Measurements from ENCODE around the gene LTB4R2. TPM values are rescaled to one million over a fixed set of nuclear protein-coding genes. Genes with fewer than 3 reads are reported as not detected.
"Not testable (repeated sequence)": the region's sequence is repeated elsewhere in the genome, so short reads cannot be mapped to it uniquely, and the experiment has no call there.

Gene LTB4R2
- total RNA-seq, 4 donors from 2014 or later = 2.4 to 5.0 (median 3.4) TPM

DNA sequence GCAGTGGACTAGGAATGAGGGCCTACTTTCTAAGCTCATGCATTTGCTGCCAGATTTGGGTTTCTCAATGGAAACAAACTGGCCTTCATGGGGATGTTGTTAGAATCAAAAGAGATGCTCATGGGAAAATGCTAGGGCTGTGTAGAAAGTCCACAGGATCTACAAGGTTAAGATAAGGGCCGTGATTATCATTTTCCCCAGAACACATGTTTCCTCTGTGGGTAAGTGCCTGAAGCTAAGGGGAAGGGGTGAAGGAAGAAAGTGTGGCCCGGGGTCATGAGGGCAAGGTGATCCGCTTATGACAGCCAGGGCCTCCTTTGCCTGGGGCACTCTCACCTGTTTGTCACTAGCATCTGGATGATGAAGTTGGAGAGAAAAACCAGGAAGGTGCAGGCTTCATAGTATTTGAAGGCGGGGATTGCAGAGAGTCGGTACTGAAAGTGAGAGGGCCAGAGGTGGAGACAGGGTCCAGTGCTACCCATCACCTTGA, 15.1 kb downstream of the LTB4R2 start:
- no peak overlapping the region for H3K4me3 ChIP-seq
- peaks cover 0 to 8% (median 0%) of the 10 kb centered on the region in 3 donors for H3K4me1 ChIP-seq
- peaks cover 16% of the 10 kb centered on the region for H3K27me3 ChIP-seq
- H3K9me3 ChIP-seq = no peaks in the 10 kb centered on the region
- WGBS, 2 donors (ENCODE audit: low coverage in 1 of 2) = 81 to 91% methylated on average over 2 to 5 of the region's 5 CpGs
- TF ChIP-seq POLR2AphosphoS5 (IDR thresholded peaks at IDR 0.05) (no peak), EP300 (IDR thresholded peaks at IDR 0.05) (no peak), POLR2A (IDR thresholded peaks at IDR 0.05) (no peak)
- TF ChIP-seq, protein P1, sequence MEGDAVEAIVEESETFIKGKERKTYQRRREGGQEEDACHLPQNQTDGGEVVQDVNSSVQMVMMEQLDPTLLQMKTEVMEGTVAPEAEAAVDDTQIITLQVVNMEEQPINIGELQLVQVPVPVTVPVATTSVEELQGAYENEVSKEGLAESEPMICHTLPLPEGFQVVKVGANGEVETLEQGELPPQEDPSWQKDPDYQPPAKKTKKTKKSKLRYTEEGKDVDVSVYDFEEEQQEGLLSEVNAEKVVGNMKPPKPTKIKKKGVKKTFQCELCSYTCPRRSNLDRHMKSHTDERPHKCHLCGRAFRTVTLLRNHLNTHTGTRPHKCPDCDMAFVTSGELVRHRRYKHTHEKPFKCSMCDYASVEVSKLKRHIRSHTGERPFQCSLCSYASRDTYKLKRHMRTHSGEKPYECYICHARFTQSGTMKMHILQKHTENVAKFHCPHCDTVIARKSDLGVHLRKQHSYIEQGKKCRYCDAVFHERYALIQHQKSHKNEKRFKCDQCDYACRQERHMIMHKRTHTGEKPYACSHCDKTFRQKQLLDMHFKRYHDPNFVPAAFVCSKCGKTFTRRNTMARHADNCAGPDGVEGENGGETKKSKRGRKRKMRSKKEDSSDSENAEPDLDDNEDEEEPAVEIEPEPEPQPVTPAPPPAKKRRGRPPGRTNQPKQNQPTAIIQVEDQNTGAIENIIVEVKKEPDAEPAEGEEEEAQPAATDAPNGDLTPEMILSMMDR (IDR thresholded peaks at IDR 0.05) = no peak
- ATAC-seq = no peak
- H3K36me3 ChIP-seq = peaks cover 0 to 4% of the 10 kb centered on the region in 2 donors
- no peak overlapping the region for H3K27ac ChIP-seq

- no peaks in the 10 kb centered on the region for H3K9me3 ChIP-seq
- H3K4me3 ChIP-seq = no peak overlapping the region
- ATAC-seq = no peak
- H3K4me1 ChIP-seq = peaks cover 0 to 8% (median 0%) of the 10 kb centered on the region in 3 donors
- H3K36me3 ChIP-seq = peaks cover 0 to 4% of the 10 kb centered on the region in 2 donors
- peaks cover 15% of the 10 kb centered on the region for H3K27me3 ChIP-seq
- no peak overlapping the region for H3K27ac ChIP-seq
- 63 to 66% methylated on average over 2 to 4 of the region's 9 CpGs for WGBS, 2 donors (ENCODE audit: low coverage in 1 of 2)
- TF ChIP-seq EP300 (IDR thresholded peaks at IDR 0.05) (no peak), POLR2A (IDR thresholded peaks at IDR 0.05) (peak in 1 of 2 donors; percentile 4), POLR2AphosphoS5 (IDR thresholded peaks at IDR 0.05) (no peak)
- TF ChIP-seq, protein P1 (IDR thresholded peaks at IDR 0.05) = no peak
Observed at GRCh38 chr14:24325963-24326362, 16.0 kb downstream of the LTB4R2 start.

GRCh38 chr14:24327303-24327702, 17.4 kb downstream of the LTB4R2 start:
- H3K36me3 ChIP-seq = peaks cover 0 to 4% of the 10 kb centered on the region in 2 donors
- TF ChIP-seq, protein P1 (IDR thresholded peaks at IDR 0.05) = no peak
- TF ChIP-seq EP300 (IDR thresholded peaks at IDR 0.05) (no peak), POLR2AphosphoS5 (IDR thresholded peaks at IDR 0.05) (no peak), POLR2A (IDR thresholded peaks at IDR 0.05) (no peak)
- H3K4me1 ChIP-seq = peaks cover 0 to 15% (median under 1%) of the 10 kb centered on the region in 3 donors
- H3K27me3 ChIP-seq = peaks cover 25% of the 10 kb centered on the region
- no peak overlapping the region for H3K4me3 ChIP-seq
- 60% methylated on average over 1 of the region's 2 CpGs; no CpG with 5 or more reads in 1 of the 2 donors for WGBS, 2 donors (ENCODE audit: low coverage in 1 of 2)
- no peaks in the 10 kb centered on the region for H3K9me3 ChIP-seq
- ATAC-seq = no peak
- peak overlapping the region in 1 of 4 donors; percentile 9 for H3K27ac ChIP-seq

DNA sequence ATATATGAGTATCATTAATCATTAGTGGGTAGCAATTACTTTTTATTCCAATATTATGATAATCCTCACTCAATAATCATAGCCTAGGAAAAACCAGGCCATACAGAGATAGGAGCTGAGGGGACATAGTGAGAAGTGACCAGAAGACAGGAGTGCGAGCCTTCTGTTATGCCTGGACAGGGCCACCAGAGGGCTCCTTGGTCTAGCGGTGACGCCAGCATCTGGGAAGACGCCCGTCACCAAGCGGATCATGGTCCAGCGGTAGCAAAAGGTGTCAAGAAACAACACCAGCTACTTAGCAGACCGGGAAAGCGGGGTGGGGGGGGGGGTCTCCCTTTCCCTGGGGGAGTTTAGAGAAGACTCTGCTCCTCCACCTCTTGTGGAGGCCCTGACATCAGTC, 18.0 kb downstream of the LTB4R2 start:
- TF ChIP-seq, protein P1 (IDR thresholded peaks at IDR 0.05) = peak in 3 of 4 experiments; percentile 65 to 79 (median 74)
- Histone ChIP-seq H3K27ac (peak overlapping the region in 1 of 4 donors; percentile 9), H3K27me3 (peaks cover 32% of the 10 kb centered on the region), H3K4me1 (peaks cover 0 to 21% (median 6%) of the 10 kb centered on the region in 3 donors)
- not testable (repeated sequence) for H3K9me3 ChIP-seq, ATAC-seq, H3K4me3 ChIP-seq, H3K36me3 ChIP-seq
- WGBS, 2 donors (ENCODE audit: low coverage in 1 of 2) = 0% methylated on average over 1 of the region's 9 CpGs

GRCh38 chr14:24329073-24329663, 19.2 kb downstream of the LTB4R2 start:
- H3K4me3 ChIP-seq = no peak overlapping the region
- TF ChIP-seq POLR2A (IDR thresholded peaks at IDR 0.05) (no peak), POLR2AphosphoS5 (IDR thresholded peaks at IDR 0.05) (no peak), EP300 (IDR thresholded peaks at IDR 0.05) (no peak)
- TF ChIP-seq, protein P1 (IDR thresholded peaks at IDR 0.05) = no peak
- peak overlapping the region in 1 of 4 donors; percentile 37 for H3K27ac ChIP-seq
- H3K36me3 ChIP-seq = peaks cover 0 to under 1% of the 10 kb centered on the region in 2 donors
- H3K4me1 ChIP-seq = peaks cover 0 to 33% (median 6%) of the 10 kb centered on the region in 3 donors
- 62 to 84% methylated on average over 3 to 6 of the region's 12 CpGs for WGBS, 2 donors (ENCODE audit: low coverage in 1 of 2)
- H3K27me3 ChIP-seq = peaks cover 44% of the 10 kb centered on the region
- no peak for ATAC-seq
- no peaks in the 10 kb centered on the region for H3K9me3 ChIP-seq

Data from gastroesophageal sphincter (tissue), 4 donors.